HG03139 (cell line): Measurements from ENCODE around the gene KIRREL1.

Experiments
- ATAC-seq: cut with Tn5 transposase; IDR thresholded peaks from one replicate; pipeline ENCODE4 v1.9.1; 2021; ENCODE audit not compliant: unreplicated experiment

KIRREL1 gene

GRCh38 chr1:158140764-158141192, 147.3 kb downstream of the KIRREL1 start:
- ATAC-seq = no peak

GRCh38 chr1:158145173-158145719, 151.8 kb downstream of the KIRREL1 start:
- no peak for ATAC-seq

- no peak for ATAC-seq
Measured at GRCh38 chr1:158146165-158146564, 152.7 kb downstream of the KIRREL1 start.

DNA sequence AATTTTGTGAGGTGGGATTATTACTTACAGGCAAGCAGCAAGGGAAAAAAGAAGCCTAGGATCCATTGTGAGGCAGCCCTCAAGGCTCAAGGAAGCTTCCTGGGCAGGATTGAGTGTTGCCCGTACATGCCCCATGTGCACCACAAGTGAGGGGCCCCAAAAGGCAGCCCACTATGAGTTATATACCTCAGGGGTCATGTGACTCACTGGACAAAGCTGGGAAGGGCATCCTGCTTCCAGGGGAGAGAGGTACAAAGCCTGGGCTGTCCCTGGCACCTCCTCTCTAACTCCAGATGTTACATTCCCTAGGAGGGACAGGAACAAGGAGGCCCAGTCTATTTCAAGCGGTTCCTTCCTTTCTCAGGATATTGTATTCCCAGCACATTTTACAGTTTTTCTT, 153.3 kb downstream of the KIRREL1 start:
- no peak for ATAC-seq

DNA sequence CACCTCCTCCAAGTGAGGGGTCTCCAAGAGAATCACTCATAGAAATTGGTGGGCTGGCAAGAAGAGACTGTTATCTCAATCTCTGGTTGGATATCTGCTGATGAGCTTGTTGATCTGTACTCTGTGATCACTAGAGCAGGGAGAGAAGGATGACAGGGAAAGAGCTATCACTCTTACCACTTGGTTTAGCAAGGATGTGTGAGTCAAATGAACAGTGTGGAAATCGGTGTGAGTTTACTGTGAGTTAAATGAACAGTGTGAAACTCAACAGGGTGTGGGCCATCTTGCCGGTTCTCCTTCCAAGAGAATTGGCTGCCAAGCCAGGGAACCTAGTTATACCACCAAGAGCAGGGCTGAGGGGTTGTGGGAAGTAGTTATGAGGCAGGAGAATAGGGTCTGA, 154.0 kb downstream of the KIRREL1 start:
- ATAC-seq = no peak

DNA sequence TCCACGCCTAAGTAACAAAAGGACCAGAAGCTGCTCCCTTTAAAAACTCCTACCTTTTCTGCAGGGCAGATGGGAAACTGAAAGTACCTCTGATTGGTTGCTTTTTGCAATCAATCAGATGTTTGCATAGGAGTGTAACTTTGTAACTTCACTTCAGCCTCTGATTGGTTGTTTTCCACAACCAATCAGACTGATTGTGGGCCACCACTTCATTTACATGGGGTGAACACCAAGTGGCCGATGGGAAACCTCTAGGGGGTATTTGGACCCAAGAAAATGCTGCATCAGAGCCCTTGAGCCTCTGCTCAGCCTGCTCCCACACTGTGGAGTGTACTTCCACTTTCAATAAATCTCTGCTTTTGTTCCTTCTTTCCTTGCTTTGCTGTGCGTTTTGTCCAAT, 154.4 kb downstream of the KIRREL1 start:
- ATAC-seq = no peak

GRCh38 chr1:158148468-158148867, 155.0 kb downstream of the KIRREL1 start:
- ATAC-seq = no peak

DNA sequence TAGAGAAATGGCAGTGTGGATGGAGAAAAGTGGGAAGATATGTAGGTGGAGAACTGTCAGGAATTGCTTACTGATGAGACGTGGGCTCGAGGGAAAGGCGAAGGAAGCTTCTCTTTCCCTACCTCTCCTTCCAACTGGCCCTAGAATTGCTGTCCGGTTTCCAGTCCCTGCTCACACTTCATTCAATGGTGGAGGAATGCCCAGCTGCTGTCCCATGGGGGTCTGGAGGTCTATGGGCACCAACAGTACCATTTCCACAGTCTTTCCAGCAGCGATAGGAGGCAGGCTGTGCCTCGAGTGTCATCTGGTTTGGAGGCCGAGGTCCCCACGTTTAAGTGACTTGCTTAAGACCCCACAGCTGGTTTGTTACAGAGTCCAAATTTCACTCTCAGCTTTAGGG, 155.7 kb downstream of the KIRREL1 start:
- ATAC-seq = no peak
